GM21619 (cell line): ENCODE measurements around the gene MAP3K6.
A peak's percentile ranks its signal among the peaks of the same experiment; 100 is the strongest.
"Not testable (repeated sequence)": the region's sequence is repeated elsewhere in the genome, so short reads cannot be mapped to it uniquely, and the experiment has no call there.

Experiments used
- ATAC-seq: cut with Tn5 transposase; IDR thresholded peaks from one replicate; pipeline ENCODE4 v1.9.1; 2021; ENCODE audit not compliant: unreplicated experiment

MAP3K6 gene

DNA sequence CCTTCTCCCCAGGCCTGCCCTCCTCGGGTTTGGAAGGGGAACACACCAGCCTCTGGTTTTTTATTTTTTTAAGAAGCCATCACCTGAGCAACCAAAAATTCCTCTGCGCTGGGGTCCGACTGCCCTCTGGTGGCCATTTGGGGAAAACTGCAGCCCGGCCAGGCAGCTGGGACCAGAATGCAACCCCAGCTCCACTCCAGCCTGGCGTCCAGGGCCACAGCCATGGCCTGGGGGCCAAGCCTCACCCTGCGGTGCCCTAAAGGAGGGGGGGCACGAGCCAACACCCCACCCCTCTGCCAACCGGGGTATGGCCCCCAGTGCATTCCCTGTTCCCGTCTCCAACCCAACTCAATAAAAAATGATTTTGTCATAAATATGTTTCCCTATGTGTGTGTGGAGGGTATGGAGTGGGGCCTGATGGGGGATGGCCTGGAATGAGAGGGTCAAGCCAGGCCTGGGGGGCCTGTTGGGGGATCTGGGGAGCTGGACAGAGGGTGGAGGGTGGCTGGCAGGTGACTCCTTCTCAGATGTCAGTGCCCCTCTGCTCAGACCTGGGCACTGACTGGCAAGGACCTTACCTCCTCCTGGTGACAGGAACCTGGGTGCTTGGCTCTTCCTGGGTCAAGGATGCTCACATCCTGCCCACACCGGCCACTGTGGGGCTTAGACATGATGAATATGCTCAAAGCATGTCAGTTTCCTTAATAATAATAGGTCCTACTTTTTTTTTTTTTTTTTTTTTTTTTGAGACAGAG lies 28.9 kb upstream of the MAP3K6 start:
- peak; percentile 38 for ATAC-seq

DNA sequence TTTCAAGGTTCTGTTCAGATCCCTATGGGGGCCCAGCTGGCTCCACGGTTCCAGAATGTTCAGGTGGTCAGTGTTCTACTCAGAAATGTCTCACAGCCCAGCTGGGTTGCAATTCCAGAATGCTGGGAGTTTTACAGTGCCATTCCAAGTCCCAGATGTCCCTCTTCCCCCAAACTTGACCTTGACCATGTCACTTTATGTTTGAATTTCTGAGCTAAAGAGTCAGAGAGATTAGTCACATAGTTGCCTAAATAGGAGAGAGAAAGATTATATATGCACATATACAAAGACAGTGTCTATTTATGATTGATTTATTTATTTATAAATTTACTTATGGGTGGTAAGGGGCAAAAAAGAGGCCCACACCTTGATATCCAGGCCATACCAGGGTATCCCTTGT lies 28.2 kb upstream of the MAP3K6 start:
- ATAC-seq, result no peak

DNA sequence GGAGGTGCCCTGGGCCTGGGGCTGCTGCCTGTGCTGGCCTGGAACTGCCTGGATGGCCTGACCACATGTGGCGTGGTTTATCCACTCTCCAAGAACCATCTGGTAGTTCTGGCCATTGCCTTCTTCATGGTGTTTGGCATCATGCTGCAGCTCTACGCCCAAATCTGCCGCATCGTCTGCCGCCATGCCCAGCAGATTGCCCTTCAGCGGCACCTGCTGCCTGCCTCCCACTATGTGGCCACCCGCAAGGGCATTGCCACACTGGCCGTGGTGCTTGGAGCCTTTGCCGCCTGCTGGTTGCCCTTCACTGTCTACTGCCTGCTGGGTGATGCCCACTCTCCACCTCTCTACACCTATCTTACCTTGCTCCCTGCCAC lies 27.5 kb upstream of the MAP3K6 start:
- no peak for ATAC-seq

DNA sequence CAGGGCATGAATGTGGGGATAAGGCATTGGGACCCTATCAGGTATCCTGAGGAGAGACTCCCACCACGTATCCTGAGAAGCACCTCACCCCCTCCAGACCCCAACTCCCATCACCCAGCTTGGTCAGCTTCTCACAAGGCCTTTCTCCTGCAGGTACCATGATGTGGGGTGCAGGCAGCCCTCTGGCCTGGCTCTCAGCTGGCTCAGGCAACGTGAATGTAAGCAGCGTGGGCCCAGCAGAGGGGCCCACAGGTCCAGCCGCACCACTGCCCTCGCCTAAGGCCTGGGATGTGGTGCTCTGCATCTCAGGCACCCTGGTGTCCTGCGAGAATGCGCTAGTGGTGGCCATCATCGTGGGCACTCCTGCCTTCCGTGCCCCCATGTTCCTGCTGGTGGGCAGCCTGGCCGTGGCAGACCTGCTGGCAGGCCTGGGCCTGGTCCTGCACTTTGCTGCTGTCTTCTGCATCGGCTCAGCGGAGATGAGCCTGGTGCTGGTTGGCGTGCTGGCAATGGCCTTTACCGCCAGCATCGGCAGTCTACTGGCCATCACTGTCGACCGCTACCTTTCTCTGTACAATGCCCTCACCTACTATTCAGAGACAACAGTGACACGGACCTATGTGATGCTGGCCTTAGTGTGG lies 27.0 kb upstream of the MAP3K6 start:
- ATAC-seq, result no peak

DNA sequence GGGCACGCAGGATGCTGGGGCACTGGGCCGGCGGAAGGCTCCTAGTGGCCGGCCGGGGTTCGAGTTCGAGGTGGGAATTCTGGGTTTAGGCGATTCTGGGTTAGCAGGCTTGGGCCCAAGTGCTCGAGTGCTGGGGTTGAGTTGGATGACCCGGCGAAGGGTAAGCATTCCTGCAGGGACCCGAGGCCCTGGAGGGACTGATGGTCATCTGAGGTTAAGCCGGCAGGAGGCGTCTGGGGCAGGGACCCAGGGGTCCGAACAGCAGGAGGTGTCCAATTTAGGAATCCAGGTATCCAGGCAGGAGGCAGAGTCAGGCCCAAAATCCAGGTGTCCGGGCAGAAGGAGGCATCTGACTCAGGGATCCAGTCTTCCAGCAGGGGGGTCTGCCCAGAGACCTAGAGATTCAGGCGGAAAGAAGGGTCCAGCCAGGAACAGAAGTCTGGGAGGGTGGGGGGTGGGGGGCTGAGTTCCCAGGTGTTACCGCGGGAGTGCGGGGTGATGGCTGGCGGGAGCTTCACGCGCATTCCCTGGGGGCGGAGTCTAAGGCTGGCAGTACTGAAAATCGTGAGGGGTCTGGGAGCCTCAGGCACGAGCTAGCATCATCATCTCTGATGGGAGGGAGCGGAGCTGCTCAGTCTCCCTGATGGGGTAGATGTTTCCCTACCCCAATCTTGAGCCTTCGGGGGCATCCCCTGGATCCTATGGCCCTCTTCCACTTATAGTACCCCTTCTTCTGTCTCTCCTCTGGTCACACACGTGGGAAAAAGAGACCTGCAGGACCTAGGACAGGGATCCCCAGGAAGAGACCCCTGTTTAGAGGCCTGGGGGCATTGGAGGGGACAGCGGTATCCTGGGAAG lies 26.2 kb upstream of the MAP3K6 start:
- ATAC-seq, result no peak

DNA sequence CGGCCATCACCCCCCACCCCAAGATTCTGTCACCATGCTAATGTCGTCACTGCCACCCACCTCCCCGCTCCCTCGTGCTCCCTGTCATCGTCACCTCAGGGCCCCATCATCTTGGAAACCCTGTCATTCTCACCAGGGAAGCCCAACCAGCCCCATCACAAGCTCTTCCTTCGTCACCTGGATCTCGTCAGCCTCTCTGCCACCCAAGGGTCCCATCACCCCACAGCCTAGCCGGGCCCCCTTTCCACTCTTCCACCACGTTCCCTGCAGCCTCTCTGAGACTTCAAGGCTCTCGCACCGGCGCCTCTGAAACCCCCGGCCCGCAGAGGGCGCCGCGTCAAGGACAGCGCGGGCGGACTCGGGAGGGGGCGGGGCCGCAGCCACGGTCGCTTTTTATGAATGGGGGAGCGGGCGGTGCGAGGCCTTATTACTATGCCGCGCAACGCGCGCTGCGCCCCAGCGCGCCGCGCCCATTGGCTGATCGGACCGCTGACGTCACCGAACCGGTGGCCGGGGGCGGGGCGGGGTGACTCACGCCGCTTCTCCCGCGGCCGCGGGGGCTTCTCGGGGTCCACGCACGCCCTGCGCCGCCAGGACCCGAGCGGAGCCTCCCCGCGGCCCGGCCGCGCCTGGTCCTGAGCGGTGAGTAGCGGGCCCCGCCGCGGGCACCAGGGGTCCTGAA lies 25.5 kb upstream of the MAP3K6 start, which contains the start of gene GPR3:
TSS of gene GPR3 (plus strand) at position 527 of the 682 bp plus-strand sequence. CDS start 1,177 bp downstream, outside the sequence.
- ATAC-seq, result peak; percentile 61

DNA sequence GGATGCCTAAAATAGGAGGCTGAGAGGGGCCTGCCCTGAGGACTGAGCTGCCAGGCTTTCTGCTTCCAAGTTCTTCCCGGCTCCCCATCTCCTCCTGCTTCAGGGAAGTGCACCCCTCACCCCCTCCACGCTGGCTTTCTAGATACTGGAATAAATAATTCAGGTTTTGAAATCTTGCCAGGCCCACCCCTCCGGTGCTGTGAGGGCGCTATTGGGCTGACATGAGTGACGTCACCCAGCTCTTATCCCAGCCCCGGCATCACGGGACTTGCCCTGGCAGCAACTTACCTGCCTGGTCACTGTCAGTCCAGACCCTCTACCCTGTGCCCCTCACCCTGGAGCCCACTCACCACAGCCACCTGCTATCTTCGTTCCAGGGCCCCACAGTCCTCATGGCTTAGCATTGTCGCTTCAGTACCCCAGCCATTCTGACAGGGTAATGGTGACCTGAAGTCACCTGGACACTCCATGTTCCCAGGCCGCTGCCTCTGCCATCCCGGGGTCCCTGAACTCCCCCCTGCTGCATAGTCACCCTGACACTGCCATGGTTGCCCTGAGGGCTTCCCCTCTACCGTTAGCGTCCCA lies 24.8 kb upstream of the MAP3K6 start:
- no peak for ATAC-seq

DNA sequence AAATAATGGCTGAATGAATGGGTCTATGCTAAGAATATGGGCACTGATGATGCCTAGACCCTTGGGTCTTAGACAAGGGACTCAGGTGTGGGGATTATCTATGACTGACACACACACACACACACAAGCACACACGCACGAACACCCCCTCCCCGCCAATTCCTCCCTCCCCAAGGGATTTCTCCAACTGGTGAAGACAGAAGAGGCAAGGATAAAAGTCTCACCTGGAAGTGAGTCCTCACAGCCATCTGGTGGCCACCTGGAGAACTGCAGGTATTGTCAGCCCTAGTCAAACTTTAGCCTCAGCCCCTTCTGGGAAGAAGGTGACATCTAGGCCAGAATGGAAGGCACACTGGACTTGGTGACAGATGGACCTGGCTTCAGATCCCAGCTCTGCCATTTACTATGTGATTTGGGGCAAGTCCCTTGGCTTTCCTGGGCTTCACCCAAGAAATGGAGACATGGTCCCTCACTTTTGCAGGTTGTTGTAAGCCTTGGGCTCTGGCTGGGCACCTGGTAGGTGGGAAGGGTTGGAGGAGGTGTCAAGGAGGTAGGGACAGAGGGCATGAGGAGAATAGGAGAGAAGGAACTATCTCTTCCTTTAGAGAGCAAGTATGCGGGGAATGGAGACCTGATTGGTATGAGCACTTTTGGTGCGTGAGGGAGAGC lies 21.7 kb upstream of the MAP3K6 start:
- ATAC-seq, result no peak

DNA sequence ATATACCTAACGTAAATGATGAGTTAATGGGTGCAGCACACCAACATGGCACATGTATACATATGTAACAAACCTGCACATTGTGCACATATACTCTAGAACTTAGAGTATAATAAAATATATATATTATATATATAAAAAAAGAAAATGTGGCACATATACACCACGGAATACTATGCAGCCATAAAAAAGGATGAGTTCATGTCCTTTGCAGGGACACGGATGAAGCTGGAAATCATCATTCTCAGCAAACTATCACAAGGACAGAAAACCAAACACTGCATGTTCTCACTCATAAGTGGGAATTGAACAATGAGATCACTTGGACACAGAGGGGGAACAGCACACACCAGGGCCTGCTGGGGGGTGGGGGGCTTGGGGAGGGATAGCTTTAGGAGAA lies 18.0 kb upstream of the MAP3K6 start:
- not testable (repeated sequence) for ATAC-seq

DNA sequence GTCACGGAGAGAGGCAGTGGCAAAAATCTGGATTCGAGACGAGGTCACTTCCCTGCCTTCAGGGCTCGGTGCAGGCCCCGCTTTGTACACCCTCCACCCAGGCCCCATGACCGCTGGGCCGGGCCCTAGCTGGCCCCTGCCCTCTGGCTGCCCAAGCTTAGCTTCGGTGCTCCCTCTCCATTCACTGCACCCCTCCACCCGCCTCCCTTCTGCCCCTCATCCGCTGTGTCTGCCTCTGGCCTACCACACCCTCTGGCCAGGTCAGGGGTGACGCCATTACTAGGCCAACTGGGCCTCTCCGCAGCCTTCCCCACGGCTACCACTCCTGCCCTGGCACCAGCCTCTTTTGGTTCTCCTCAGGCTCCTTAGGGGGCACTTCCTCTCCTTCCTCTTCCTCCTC lies 16.9 kb upstream of the MAP3K6 start:
- ATAC-seq, result no peak

DNA sequence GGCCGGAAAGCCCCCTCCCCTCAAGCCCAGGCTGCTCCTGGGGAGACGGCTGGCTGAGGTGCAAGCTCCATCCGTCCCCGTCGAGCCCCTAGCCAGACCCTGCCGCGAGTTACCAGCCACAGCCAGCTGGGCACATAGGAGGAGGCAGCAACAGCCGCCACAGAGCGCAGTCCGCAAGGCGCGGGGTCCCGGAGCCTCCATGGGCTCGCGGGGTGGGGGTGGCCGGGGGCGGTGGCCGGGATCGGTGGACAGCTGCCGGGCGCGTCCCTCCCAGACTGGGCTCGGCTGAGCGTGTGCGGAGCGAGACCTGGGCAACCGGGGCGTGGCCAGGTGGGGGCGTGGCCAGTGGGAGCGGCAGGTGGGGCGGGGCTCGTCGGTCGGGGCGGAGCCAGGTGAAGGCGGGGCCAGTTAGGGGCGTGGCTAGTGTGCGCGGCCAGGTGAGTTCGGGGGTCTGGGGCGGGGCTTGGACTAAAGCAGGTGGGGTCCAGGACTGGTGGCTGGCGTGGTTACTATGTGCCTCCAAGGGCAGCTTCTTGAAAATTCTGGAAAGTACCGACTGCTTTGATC lies 16.4 kb upstream of the MAP3K6 start, which contains the start of gene CD164L2:
TSS of gene CD164L2 (minus strand) at position 295 of the 567 bp plus-strand sequence. CDS start at position 201, 94 bp downstream.
- ATAC-seq, result no peak

DNA sequence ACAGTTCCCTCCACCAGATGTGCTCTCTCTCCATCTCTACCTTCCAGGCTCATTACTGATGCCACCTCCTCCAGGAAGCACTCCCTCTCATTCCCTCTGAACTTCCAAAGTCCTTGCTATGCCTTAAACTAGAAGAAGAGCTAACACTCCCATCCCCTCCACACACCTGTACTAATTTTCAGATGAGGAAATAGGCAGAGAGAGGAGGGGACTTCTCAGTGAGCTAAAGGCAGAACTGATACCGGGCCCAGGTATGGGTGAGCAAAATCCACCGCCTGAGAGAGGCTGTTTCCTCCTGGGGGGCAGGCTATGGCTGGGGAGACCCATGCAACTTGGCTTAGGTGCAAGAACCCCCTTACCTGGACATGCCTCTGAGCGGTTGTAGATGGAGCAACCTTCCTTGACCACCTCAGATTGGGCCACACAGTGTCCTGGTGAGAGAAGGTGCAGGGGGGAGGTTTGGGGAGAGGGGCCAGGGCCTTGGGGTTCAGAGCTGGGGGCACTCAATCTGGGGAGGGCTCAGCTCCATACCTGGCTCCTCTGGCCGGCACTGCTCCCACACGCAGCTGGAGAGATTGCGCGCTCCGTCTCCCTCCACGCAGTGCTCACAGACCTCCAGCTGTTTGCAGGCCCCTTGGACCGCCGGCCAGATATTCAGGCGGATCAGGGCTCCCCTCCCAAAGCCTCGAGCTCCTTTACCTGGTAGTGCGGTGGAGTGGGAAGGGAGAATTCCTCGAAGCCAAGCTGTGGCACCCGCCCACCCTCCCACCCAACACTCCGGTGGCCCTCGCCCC lies 15.4 kb upstream of the MAP3K6 start:
- ATAC-seq, result no peak

DNA sequence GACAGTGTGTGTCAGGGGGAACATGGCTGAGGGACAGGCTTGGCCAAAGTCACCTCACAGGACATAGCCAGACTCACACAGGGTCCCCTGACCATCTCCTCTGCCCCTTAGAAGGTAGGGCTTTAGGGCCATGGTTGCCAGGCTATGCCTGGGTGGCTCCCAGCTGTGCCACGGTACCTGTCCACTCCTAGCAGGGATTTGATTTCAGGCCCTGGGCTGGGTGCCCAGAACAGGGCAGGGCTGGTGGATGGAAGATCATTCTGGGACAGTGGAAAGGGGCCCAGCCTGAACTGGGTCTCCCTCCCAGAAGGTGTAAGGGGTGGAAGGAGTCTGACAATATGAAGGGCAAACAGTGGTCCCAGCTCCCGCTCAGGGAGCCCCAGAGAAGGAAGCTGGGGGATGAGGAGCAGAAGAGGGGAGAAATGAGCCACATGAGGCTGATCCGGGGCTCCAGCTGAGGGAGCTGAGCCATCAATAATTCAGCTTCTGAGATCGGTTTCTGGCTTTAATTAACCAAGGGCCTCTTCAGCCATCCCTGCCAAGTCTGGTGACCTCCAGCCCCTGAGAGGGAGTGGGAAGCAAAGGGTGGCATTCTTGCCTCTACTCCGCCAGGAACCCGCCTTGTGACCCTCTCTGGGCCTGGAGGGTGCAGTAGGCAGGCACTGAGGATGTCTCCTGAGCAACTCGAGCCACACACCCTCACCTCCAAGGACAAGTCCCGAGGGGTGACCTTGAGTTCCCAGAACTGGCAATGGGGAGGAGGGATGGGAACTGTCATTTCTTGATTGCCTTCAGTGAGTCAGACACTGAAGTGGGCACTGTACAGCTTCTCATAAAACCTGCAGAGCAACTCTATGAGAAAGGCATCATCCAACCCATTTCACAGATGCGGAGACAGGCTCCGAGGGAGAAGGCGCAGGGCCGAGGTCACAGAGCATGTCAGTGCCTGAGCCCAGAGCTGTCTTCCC lies 14.3 kb upstream of the MAP3K6 start:
- no peak for ATAC-seq

DNA sequence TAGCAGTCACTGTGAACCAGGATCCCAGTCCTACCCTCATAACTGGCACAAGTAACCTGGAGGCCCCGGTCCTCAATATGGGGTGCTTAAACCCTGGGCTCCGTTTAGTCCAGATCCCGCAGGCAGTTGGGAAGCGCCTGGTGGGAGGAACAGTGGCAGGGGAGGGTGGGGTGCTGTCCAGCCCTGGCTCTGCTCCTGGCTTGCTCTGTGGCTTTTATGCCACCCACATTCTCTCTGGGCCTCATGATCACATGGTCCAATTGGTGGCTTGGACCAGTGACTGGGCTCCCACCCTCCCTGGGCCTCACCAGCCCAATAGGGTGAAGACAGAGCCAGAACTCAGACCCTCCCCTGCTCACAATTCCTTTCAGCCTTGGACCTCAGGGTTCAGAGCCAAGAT lies 13.5 kb upstream of the MAP3K6 start:
- no peak for ATAC-seq

DNA sequence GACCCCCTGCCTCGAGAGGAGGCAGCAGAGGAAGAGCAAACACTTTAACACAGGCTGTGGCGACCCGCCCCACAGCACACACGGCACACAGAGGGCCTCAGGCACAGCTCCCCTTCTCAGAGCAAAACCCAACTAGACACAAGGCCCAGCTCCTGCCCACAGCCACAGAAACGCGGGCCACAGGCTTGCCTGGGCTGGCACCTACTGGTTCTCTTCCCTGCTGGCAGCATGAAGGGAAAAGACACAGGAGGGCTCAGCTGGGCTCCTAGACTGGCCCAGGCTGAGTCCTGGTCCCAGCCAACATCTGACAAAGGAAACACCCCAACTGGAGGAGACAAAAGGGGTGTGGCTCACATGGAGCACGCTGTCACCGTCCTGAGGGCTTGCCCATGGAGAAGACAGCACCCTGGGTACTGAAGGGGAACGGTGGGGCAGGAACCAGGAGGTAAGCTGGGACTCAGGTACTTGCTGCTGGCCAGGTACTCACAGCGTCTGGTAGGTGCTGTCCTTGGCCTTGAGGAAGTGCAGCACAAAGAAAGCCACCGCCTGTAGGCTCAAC lies 12.9 kb upstream of the MAP3K6 start:
- no peak for ATAC-seq

DNA sequence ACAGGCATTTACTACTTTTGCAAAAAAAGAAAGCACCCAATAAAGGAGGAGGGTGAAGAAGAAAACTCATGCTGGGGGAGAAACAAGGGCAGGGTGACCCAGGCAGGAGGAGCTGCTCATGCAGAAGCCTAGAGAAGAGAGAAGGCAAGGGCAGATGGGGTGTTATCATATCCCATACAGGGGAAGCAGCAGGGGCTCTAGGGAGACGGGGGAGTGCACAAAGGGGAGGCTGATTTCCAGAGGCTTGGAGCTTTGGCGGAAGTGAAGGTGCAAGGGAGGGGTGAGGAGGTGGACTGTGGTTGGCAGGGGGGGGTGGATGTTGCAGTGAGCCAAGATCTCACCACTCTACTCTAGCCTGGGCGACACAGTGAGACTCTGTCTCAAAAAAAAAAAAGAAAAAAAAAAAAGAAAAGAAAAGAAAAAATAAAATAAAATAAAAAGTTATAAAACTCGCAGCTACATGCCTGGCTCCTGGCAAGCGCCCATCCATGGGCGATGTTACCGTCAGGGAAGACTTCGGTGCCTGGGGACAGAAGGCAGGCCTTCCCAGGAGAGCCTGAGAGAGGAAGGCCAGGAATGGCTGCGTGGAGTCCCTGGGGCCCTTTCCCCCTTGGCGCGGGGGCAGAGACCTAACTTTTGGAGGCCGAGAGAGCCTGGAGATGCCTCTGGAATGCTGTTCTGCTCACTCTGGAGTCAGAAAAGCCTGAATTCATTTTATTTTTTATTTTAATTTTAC lies 11.2 kb upstream of the MAP3K6 start:
- ATAC-seq, result no peak
